NB4 (cell line): ENCODE data around the gene NMRK1.

Source experiments
- DNase-seq: peaks from one replicate; pipeline ENCODE4 v3.0.0; 2010; ENCODE audit warnings: low read depth
- H3K4me3 ChIP-seq: one replicate; pipeline ENCODE4 v1.5.1; 2011; ENCODE audit warnings: mild to moderate bottlenecking, low read depth, low read length, moderate library complexity
- MYC ChIP-seq: IDR thresholded peaks from 2 replicates; pipeline ENCODE4 v1.6.1; 2011; ENCODE audit warnings: low read depth, low read length
- POLR2A ChIP-seq: IDR thresholded peaks from 2 replicates; pipeline ENCODE4 v1.6.1; 2011; ENCODE audit warnings: mild to moderate bottlenecking; ENCODE audit not compliant: insufficient read length; ENCODE audit errors: extremely low read depth
- TF ChIP-seq, protein P1 (sequence below): IDR thresholded peaks from 2 replicates; pipeline ENCODE4 v1.6.1; 2011; ENCODE audit warnings: low read depth, low read length
- TF ChIP-seq, protein P2 (sequence below): IDR thresholded peaks from one replicate; pipeline ENCODE4 v1.5.1; 2012; ENCODE audit warnings: low read depth, low read length

The NMRK1 gene

DNA sequence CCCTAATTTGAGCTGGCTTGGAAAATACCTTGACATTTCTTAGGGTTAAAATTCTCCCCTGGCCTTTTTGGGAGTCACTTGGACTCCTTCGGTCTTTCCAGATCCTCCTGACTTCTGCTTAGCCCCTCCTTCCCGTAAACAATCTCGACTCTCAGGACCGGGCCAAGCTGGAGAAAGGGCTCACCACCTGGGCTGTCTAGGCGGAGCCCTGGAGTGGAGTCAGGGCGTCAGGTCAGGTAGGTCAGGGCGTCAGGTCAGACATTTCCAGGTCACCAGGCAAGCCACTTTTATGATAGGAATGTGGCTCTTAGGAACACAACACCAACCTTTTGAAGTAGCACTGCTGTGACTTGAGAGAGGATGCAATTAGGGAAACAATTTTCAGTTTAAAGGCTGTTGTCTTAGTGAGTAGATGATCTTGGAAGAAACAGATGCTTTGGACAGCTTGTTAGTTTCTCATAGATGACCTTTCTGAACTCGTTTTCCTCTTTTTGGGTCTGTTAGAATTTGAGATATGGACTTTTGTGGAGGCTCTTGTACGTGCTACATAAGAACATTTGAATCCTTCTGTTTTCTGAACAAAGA lies 13.1 kb upstream of the NMRK1 start:
- no peak for DNase-seq
- no peak overlapping the region for H3K4me3 ChIP-seq
- TF ChIP-seq, protein P1, sequence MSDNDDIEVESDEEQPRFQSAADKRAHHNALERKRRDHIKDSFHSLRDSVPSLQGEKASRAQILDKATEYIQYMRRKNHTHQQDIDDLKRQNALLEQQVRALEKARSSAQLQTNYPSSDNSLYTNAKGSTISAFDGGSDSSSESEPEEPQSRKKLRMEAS: no peak
- TF ChIP-seq POLR2A: no peak

DNA sequence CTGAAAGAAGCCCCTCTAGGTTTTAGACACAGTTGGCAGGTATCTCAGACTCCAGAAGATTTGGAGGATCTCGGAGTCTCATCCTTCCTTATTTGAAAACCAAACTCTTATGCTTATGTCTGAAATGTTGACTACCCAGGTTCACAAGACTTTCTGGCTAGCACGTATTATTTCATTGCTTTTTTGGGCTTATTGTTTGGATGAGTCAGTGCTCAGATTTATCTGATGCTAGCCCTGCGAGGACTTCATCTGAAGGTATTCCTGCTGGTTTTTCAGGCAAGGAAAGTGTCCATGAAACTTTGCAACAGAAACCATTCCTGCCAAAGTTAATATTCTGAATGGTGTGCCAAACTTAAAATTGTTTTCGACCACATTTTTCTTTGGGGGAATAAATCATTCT lies 8.8 kb upstream of the NMRK1 start:
- H3K4me3 ChIP-seq: no peak overlapping the region
- TF ChIP-seq MYC: no peak
- TF ChIP-seq POLR2A: no peak
- TF ChIP-seq, protein P1: no peak
- TF ChIP-seq, protein P2, sequence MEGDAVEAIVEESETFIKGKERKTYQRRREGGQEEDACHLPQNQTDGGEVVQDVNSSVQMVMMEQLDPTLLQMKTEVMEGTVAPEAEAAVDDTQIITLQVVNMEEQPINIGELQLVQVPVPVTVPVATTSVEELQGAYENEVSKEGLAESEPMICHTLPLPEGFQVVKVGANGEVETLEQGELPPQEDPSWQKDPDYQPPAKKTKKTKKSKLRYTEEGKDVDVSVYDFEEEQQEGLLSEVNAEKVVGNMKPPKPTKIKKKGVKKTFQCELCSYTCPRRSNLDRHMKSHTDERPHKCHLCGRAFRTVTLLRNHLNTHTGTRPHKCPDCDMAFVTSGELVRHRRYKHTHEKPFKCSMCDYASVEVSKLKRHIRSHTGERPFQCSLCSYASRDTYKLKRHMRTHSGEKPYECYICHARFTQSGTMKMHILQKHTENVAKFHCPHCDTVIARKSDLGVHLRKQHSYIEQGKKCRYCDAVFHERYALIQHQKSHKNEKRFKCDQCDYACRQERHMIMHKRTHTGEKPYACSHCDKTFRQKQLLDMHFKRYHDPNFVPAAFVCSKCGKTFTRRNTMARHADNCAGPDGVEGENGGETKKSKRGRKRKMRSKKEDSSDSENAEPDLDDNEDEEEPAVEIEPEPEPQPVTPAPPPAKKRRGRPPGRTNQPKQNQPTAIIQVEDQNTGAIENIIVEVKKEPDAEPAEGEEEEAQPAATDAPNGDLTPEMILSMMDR: no peak
- no peak for DNase-seq

DNA sequence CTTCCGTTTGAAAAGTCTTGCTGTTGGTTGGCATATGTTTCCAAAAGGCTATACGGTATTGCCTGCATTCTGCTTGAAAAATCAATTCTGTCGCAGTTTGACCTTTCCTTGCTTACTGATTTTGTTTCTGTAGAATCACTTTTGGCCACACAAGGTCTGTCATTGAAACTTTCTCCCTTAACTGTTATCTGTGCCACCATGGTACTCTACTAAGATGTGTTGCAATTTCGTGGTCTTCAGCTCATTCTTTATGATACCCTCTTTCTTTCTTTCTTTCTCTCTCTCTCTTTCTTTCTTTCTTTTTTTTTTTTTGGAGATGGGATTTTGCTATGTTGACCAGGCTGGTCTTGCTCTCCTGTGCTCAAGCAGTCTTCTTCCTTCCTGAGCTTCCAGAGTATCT lies 4.8 kb upstream of the NMRK1 start:
- no peak overlapping the region for H3K4me3 ChIP-seq
- TF ChIP-seq, protein P2: no peak
- TF ChIP-seq POLR2A (no peak), MYC (no peak)
- TF ChIP-seq, protein P1: no peak
- DNase-seq: peak; percentile 8

DNA sequence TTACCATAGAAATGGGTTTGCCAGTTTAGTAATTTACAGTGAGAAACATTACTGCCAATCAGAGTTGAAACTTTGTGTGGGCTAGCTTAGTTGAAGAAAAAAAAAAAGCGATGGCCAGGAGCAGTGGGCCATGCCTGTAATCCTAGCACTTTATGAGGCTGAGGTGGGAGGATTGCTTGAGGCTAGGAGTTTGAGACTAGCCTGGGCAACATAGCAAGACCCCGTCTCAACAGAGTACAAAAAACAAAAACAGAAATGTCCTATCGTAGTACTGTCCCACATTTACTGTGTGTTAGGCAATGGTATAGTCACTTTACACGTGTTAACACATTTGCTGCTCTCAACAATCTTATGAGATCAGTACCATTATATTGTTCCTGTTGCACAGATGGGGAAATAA lies 2.6 kb upstream of the NMRK1 start:
- no peak overlapping the region for H3K4me3 ChIP-seq
- TF ChIP-seq, protein P1: no peak
- TF ChIP-seq, protein P2: no peak
- TF ChIP-seq POLR2A (no peak), MYC (no peak)
- no peak for DNase-seq

DNA sequence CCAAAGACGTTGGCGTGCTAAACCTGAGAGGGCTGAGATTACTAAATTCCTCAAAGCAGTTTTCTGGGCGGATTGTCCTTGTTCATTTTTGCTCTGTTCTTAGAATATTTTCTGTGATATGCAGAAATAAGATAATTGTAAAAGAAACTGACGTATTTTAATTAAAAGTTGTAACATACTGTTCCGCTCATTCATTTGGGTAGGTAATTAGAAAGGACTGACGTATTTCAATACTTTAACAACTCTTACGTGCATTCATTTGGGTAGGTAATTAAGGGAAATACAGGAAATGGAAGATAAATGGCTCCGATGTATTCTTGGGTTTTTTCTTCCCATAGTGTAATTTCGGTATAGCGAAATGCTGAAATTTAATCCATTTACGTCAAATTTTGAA lies 1.4 kb upstream of the NMRK1 start:
- TF ChIP-seq MYC: no peak
- TF ChIP-seq, protein P2: no peak
- TF ChIP-seq POLR2A: no peak
- TF ChIP-seq, protein P1: no peak
- H3K4me3 ChIP-seq: peak overlapping the region; percentile 72
- no peak for DNase-seq

DNA sequence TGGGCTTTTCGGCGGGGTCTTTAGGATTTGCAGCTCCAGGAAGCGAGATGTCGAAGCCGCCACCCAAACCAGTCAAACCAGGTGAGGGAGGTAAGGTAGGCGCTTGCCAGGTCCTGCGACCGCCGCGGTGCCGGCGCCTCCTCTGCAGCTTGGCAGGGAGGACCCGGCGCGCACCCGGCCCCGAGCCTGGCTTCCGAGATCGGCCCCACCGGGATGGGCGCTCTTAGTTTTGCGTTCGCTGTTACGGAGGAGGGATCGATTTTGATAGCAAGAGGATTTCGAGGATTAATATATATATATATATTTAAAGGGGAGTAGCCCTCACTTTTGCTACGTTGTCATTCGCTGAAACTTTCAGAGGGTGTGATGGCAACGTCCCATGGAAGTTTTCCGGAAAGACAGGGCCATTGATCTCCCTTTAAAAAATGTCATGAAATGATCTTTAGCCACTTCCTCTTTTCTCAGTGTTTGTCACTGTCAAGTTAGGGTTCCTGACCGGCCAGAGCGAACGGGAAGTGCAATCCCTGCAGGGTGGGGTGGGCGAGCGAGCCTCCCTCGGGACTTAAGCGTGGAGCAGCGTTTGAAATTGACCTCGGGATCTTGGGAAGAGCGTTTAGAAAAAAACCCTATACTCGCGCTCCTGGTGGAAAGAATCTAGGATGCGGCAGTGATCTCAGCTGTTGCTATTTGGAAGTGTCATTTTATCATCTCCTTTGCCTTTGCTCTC lies 854 bp upstream of the NMRK1 start:
- peak; percentile 78 for DNase-seq

More for the DNA sequence above, 854 bp upstream of the NMRK1 start:
- TF ChIP-seq, protein P1: no peak
- TF ChIP-seq, protein P2: no peak
- TF ChIP-seq MYC (no peak), POLR2A (no peak)
- peak overlapping the region; percentile 72 for H3K4me3 ChIP-seq
